ENCODE results near the gene SGK2.
"Not testable (repeated sequence)": the region's sequence is repeated elsewhere in the genome, so short reads cannot be mapped to it uniquely, and the experiment has no call there.

DNA sequence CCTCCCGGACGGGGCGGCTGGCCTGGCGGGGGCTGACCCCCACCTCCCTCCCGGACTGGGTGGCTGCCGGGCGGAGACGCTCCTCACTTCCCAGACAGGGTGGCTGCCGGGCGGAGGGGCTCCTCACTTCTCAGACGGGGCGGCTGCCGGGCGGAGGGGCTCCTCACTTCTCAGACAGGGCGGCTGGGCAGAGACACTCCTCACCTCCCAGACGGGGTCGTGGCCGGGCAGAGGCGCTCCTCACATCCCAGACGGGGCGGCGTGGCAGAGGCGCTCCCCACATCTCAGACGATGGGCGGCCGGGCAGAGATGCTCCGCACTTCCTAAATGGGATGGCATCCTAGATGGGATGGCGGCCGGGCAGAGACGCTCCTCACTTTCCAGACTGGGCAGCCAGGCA, 48.5 kb downstream of the SGK2 start:
- TF ChIP-seq, protein P1, sequence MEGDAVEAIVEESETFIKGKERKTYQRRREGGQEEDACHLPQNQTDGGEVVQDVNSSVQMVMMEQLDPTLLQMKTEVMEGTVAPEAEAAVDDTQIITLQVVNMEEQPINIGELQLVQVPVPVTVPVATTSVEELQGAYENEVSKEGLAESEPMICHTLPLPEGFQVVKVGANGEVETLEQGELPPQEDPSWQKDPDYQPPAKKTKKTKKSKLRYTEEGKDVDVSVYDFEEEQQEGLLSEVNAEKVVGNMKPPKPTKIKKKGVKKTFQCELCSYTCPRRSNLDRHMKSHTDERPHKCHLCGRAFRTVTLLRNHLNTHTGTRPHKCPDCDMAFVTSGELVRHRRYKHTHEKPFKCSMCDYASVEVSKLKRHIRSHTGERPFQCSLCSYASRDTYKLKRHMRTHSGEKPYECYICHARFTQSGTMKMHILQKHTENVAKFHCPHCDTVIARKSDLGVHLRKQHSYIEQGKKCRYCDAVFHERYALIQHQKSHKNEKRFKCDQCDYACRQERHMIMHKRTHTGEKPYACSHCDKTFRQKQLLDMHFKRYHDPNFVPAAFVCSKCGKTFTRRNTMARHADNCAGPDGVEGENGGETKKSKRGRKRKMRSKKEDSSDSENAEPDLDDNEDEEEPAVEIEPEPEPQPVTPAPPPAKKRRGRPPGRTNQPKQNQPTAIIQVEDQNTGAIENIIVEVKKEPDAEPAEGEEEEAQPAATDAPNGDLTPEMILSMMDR (IDR thresholded peaks at IDR 0.05; ENCODE audit: low read depth, low read length, poor library complexity, severe bottlenecking) = not testable (repeated sequence)
- not testable (repeated sequence) for TF ChIP-seq EZH2phosphoT487 (IDR thresholded peaks at IDR 0.05; ENCODE audit: borderline replicate concordance, low read length)

All from DOHH2 (cell line).